Measurements from ENCODE around the gene IGLL1. TPM values are rescaled to one million over a fixed set of nuclear protein-coding genes. Genes with fewer than 3 reads are reported as not detected.
A peak's percentile ranks its signal among the peaks of the same experiment; 100 is the strongest.
"Not testable (repeated sequence)": the region's sequence is repeated elsewhere in the genome, so short reads cannot be mapped to it uniquely, and the experiment has no call there.

Gene IGLL1
- total and polyA plus RNA-seq, 2 experiments from 2014 or later = not detected

- in situ Hi-C loops (cut with MboI) = no loop called here
- Histone ChIP-seq H3K4me1 (ENCODE audit: insufficient read depth) (no peaks in the 10 kb centered on the region), H3K27ac (no peak overlapping the region), H3K79me2 (ENCODE audit: insufficient read depth) (no peaks in the 10 kb centered on the region), H3K9me3 (ENCODE audit: low read depth) (no peaks in the 10 kb centered on the region), H3K4me2 (ENCODE audit: unreplicated experiment) (no peak overlapping the region), H3F3A (ENCODE audit: insufficient read depth) (no peaks in the 10 kb centered on the region), H3K4me3 (no peak overlapping the region), H4K20me1 (ENCODE audit: insufficient read depth) (no peaks in the 10 kb centered on the region), H3K9me2 (ENCODE audit: insufficient read depth) (no peaks in the 10 kb centered on the region), H3K27me3 (replicated peaks; ENCODE audit: insufficient read depth) (no peaks in the 10 kb centered on the region), H3K36me3 (ENCODE audit: low read depth) (no peaks in the 10 kb centered on the region), H3K9ac (no peak overlapping the region), H2AFZ (no peak overlapping the region)
- TF ChIP-seq EZH2phosphoT487 (IDR thresholded peaks at IDR 0.05; ENCODE audit: insufficient read depth, low read depth) (no peak), EZH2 (IDR thresholded peaks at IDR 0.05; ENCODE audit: insufficient read depth, poor library complexity, severe bottlenecking) (no peak)
- WGBS, 2 experiments (ENCODE audit: low coverage in 1 of 2, low lambda C conversion rate in 2 of 2, missing lambda C conversion rate in 2 of 2) = 23 to 26% methylated on average over 2 of the region's 2 CpGs
- DNase-seq = peak; percentile 35
Measured at GRCh38 chr22:23622634-23623033, 42.5 kb upstream of the IGLL1 start.

GRCh38 chr22:23621916-23622315, 41.8 kb upstream of the IGLL1 start:
- H3K4me2 ChIP-seq (ENCODE audit: unreplicated experiment); H3K9ac ChIP-seq; H3F3A ChIP-seq (ENCODE audit: insufficient read depth); H3K9me2 ChIP-seq (ENCODE audit: insufficient read depth); H3K79me2 ChIP-seq (ENCODE audit: insufficient read depth); H3K4me3 ChIP-seq; H2AFZ ChIP-seq; H3K9me3 ChIP-seq (ENCODE audit: low read depth); H3K36me3 ChIP-seq (ENCODE audit: low read depth); DNase-seq; H3K27me3 ChIP-seq (replicated peaks; ENCODE audit: insufficient read depth); H3K27ac ChIP-seq; H4K20me1 ChIP-seq (ENCODE audit: insufficient read depth); in situ Hi-C loops (cut with MboI); H3K4me1 ChIP-seq (ENCODE audit: insufficient read depth): not testable (repeated sequence)
- WGBS, 2 experiments (ENCODE audit: low coverage in 1 of 2, low lambda C conversion rate in 2 of 2, missing lambda C conversion rate in 2 of 2) = 58 to 63% methylated on average over 2 of the region's 2 CpGs

- 72 to 75% methylated on average over 9 of the region's 9 CpGs for WGBS, 2 experiments (ENCODE audit: low coverage in 1 of 2, low lambda C conversion rate in 2 of 2, missing lambda C conversion rate in 2 of 2)
- no peaks in the 10 kb centered on the region for H3K4me1 ChIP-seq (ENCODE audit: insufficient read depth)
- no peaks in the 10 kb centered on the region for H3K27me3 ChIP-seq (replicated peaks; ENCODE audit: insufficient read depth)
- in situ Hi-C loops (cut with MboI) = no loop called here
- H3K4me3 ChIP-seq = no peak overlapping the region
- no peak overlapping the region for H3K4me2 ChIP-seq (ENCODE audit: unreplicated experiment)
- H3K27ac ChIP-seq = no peak overlapping the region
- no peaks in the 10 kb centered on the region for H4K20me1 ChIP-seq (ENCODE audit: insufficient read depth)
- no peaks in the 10 kb centered on the region for H3K9me3 ChIP-seq (ENCODE audit: low read depth)
- H2AFZ ChIP-seq = no peak overlapping the region
- no peak for TF ChIP-seq EZH2 (IDR thresholded peaks at IDR 0.05; ENCODE audit: insufficient read depth, poor library complexity, severe bottlenecking)
- TF ChIP-seq EZH2phosphoT487 (IDR thresholded peaks at IDR 0.05; ENCODE audit: insufficient read depth, low read depth) = no peak
- DNase-seq = no peak
- H3K9me2 ChIP-seq (ENCODE audit: insufficient read depth) = no peaks in the 10 kb centered on the region
- no peaks in the 10 kb centered on the region for H3K36me3 ChIP-seq (ENCODE audit: low read depth)
- H3F3A ChIP-seq (ENCODE audit: insufficient read depth) = no peaks in the 10 kb centered on the region
- no peaks in the 10 kb centered on the region for H3K79me2 ChIP-seq (ENCODE audit: insufficient read depth)
- H3K9ac ChIP-seq = no peak overlapping the region
Measured at GRCh38 chr22:23621082-23621780, 41.1 kb upstream of the IGLL1 start.

DNA sequence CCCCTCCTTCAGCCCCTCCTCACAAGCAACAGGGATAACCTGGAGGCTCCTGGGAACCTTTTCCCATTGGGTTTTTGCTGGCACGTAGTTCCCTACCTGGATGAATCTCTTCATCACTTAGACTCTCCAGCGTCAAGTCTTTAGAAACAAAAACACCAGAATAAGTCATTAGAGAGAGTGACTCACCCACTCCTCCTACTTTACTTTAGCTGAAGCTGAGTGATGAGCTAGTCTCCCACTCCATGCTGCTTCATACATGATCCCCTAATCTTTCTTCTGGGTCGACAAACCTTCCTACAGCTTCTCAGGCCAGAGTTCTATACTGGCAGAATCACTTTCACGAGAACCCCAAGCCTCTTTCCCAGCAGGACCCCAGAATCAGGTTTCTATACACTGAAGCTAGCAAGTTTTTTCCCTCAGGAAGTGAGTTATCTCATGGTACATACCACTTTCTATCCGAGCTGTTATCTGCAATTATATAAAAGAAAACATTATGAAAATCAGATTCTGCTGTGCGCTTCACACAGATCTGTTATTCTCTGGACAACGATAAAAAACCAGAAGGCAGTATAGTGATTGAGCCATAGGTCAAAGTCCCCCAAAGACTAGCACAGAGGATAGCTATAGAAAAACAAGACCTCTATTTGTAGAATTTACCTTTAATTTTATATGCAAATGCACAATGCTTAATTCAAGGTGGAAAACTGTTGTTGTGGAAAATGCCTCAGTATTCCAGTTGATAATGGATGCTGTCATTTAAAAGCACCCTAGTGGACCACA, 33.3 kb upstream of the IGLL1 start:
- no peak overlapping the region for H3K27ac ChIP-seq
- in situ Hi-C loops (cut with MboI) = no loop called here
- no peaks in the 10 kb centered on the region for H3F3A ChIP-seq (ENCODE audit: insufficient read depth)
- 71 to 76% methylated on average over 7 of the region's 7 CpGs for WGBS, 2 experiments (ENCODE audit: low coverage in 1 of 2, low lambda C conversion rate in 2 of 2, missing lambda C conversion rate in 2 of 2)
- peak; percentile 35 for DNase-seq
- H3K9ac ChIP-seq = no peak overlapping the region
- no peaks in the 10 kb centered on the region for H3K27me3 ChIP-seq (replicated peaks; ENCODE audit: insufficient read depth)
- no peaks in the 10 kb centered on the region for H3K4me1 ChIP-seq (ENCODE audit: insufficient read depth)
- TF ChIP-seq EZH2 (IDR thresholded peaks at IDR 0.05; ENCODE audit: insufficient read depth, poor library complexity, severe bottlenecking) (no peak), EZH2phosphoT487 (IDR thresholded peaks at IDR 0.05; ENCODE audit: insufficient read depth, low read depth) (no peak)
- H4K20me1 ChIP-seq (ENCODE audit: insufficient read depth) = no peaks in the 10 kb centered on the region
- H2AFZ ChIP-seq = no peak overlapping the region
- H3K9me3 ChIP-seq (ENCODE audit: low read depth) = no peaks in the 10 kb centered on the region
- H3K36me3 ChIP-seq (ENCODE audit: low read depth) = no peaks in the 10 kb centered on the region
- H3K79me2 ChIP-seq (ENCODE audit: insufficient read depth) = no peaks in the 10 kb centered on the region
- no peak overlapping the region for H3K4me2 ChIP-seq (ENCODE audit: unreplicated experiment)
- no peaks in the 10 kb centered on the region for H3K9me2 ChIP-seq (ENCODE audit: insufficient read depth)
- H3K4me3 ChIP-seq = no peak overlapping the region

All from GM23248 (cell line).